ENCODE measurements around the gene ANKH. TPM values are rescaled to one million over a fixed set of nuclear protein-coding genes. Genes with fewer than 3 reads are reported as not detected.

The ANKH gene
- total RNA-seq, 1 donor from 2014 or later: 45.0 TPM

- peaks cover 57% of the 10 kb centered on the region for H3K4me1 Mint-ChIP-seq (ENCODE audit: low read depth)
- no peaks in the 10 kb centered on the region for H3K9me3 Mint-ChIP-seq
- H3K4me3 Mint-ChIP-seq (ENCODE audit: low read depth): no peak overlapping the region
- intact Hi-C loops (cut with micrococcal nuclease): no loop called here
- peak overlapping the region; percentile 70 for H3K27ac Mint-ChIP-seq
- no peaks in the 10 kb centered on the region for H3K27me3 Mint-ChIP-seq (ENCODE audit: low read depth)
- no peak for DNase-seq (ENCODE audit: low spot score)
- peaks cover 86% of the 10 kb centered on the region for H3K36me3 Mint-ChIP-seq (ENCODE audit: low read depth)
Measured at GRCh38 chr5:14698495-14698894, 173.1 kb downstream of the ANKH start.

- no peak for DNase-seq (ENCODE audit: low spot score)
- intact Hi-C loops (cut with micrococcal nuclease): no loop called here
- no peaks in the 10 kb centered on the region for H3K9me3 Mint-ChIP-seq
- no peak overlapping the region for H3K27ac Mint-ChIP-seq
- no peaks in the 10 kb centered on the region for H3K27me3 Mint-ChIP-seq (ENCODE audit: low read depth)
- peaks cover 41% of the 10 kb centered on the region for H3K4me1 Mint-ChIP-seq (ENCODE audit: low read depth)
- H3K36me3 Mint-ChIP-seq (ENCODE audit: low read depth): peaks cover 86% of the 10 kb centered on the region
- no peak overlapping the region for H3K4me3 Mint-ChIP-seq (ENCODE audit: low read depth)
Measured at GRCh38 chr5:14696851-14697250, 174.7 kb downstream of the ANKH start.

GRCh38 chr5:14696057-14696456, 175.5 kb downstream of the ANKH start:
- H3K9me3 Mint-ChIP-seq: no peaks in the 10 kb centered on the region
- intact Hi-C loops (cut with micrococcal nuclease): no loop called here
- H3K27ac Mint-ChIP-seq: peak overlapping the region; percentile 61
- no peaks in the 10 kb centered on the region for H3K27me3 Mint-ChIP-seq (ENCODE audit: low read depth)
- H3K4me1 Mint-ChIP-seq (ENCODE audit: low read depth): peaks cover 36% of the 10 kb centered on the region
- H3K4me3 Mint-ChIP-seq (ENCODE audit: low read depth): no peak overlapping the region
- DNase-seq (ENCODE audit: low spot score): no peak
- H3K36me3 Mint-ChIP-seq (ENCODE audit: low read depth): peaks cover 86% of the 10 kb centered on the region

GRCh38 chr5:14695152-14695551, 176.4 kb downstream of the ANKH start:
- H3K9me3 Mint-ChIP-seq: peaks cover 4% of the 10 kb centered on the region
- H3K27me3 Mint-ChIP-seq (ENCODE audit: low read depth): no peaks in the 10 kb centered on the region
- no peak for DNase-seq (ENCODE audit: low spot score)
- intact Hi-C loops (cut with micrococcal nuclease): no loop called here
- H3K36me3 Mint-ChIP-seq (ENCODE audit: low read depth): peaks cover 93% of the 10 kb centered on the region
- no peak overlapping the region for H3K4me3 Mint-ChIP-seq (ENCODE audit: low read depth)
- no peak overlapping the region for H3K27ac Mint-ChIP-seq
- H3K4me1 Mint-ChIP-seq (ENCODE audit: low read depth): peaks cover 32% of the 10 kb centered on the region

GRCh38 chr5:14693070-14693469, 178.5 kb downstream of the ANKH start:
- peaks cover 93% of the 10 kb centered on the region for H3K36me3 Mint-ChIP-seq (ENCODE audit: low read depth)
- H3K27me3 Mint-ChIP-seq (ENCODE audit: low read depth): no peaks in the 10 kb centered on the region
- no peak overlapping the region for H3K4me3 Mint-ChIP-seq (ENCODE audit: low read depth)
- H3K27ac Mint-ChIP-seq: no peak overlapping the region
- intact Hi-C loops (cut with micrococcal nuclease): no loop called here
- no peak for DNase-seq (ENCODE audit: low spot score)
- peaks cover 13% of the 10 kb centered on the region for H3K9me3 Mint-ChIP-seq
- peaks cover 16% of the 10 kb centered on the region for H3K4me1 Mint-ChIP-seq (ENCODE audit: low read depth)

- Mint-ChIP-seq H3K9me3 (peaks cover 13% of the 10 kb centered on the region), H3K4me1 (ENCODE audit: low read depth) (peaks cover 20% of the 10 kb centered on the region), H3K36me3 (ENCODE audit: low read depth) (peaks cover 83% of the 10 kb centered on the region), H3K27me3 (ENCODE audit: low read depth) (no peaks in the 10 kb centered on the region), H3K4me3 (ENCODE audit: low read depth) (no peak overlapping the region), H3K27ac (no peak overlapping the region)
- intact Hi-C loops (cut with micrococcal nuclease): loop anchor here (5.0 kb wide), 2 partner anchors 125 to 185 kb away; partner anchors contain the start of gene ANKH
- no peak for DNase-seq (ENCODE audit: low spot score)
Measured at GRCh38 chr5:14687023-14687665, 184.4 kb downstream of the ANKH start.

GRCh38 chr5:14686517-14686916, 185.1 kb downstream of the ANKH start:
- peaks cover 20% of the 10 kb centered on the region for H3K4me1 Mint-ChIP-seq (ENCODE audit: low read depth)
- peaks cover 84% of the 10 kb centered on the region for H3K36me3 Mint-ChIP-seq (ENCODE audit: low read depth)
- H3K4me3 Mint-ChIP-seq (ENCODE audit: low read depth): no peak overlapping the region
- H3K9me3 Mint-ChIP-seq: peaks cover 13% of the 10 kb centered on the region
- intact Hi-C loops (cut with micrococcal nuclease): loop anchor here (1.0 to 5.0 kb wide), 3 partner anchors 20 to 186 kb away; partner anchors contain the start of gene ANKH
- DNase-seq (ENCODE audit: low spot score): no peak
- no peaks in the 10 kb centered on the region for H3K27me3 Mint-ChIP-seq (ENCODE audit: low read depth)
- H3K27ac Mint-ChIP-seq: no peak overlapping the region

GRCh38 chr5:14685757-14686156, 185.8 kb downstream of the ANKH start:
- Mint-ChIP-seq H3K4me1 (ENCODE audit: low read depth) (peaks cover 16% of the 10 kb centered on the region), H3K27me3 (ENCODE audit: low read depth) (no peaks in the 10 kb centered on the region), H3K9me3 (peaks cover 13% of the 10 kb centered on the region), H3K4me3 (ENCODE audit: low read depth) (no peak overlapping the region), H3K27ac (peak overlapping the region; percentile 48), H3K36me3 (ENCODE audit: low read depth) (peaks cover 81% of the 10 kb centered on the region)
- peak; percentile 21 for DNase-seq (ENCODE audit: low spot score)
- intact Hi-C loops (cut with micrococcal nuclease): loop anchor here (1.0 to 5.0 kb wide), 4 partner anchors 21 to 318 kb away; partner anchors contain the start of gene ANKH

- H3K27ac Mint-ChIP-seq: no peak overlapping the region
- peaks cover 20% of the 10 kb centered on the region for H3K4me1 Mint-ChIP-seq (ENCODE audit: low read depth)
- no peak overlapping the region for H3K4me3 Mint-ChIP-seq (ENCODE audit: low read depth)
- intact Hi-C loops (cut with micrococcal nuclease): loop anchor here (1.0 to 5.0 kb wide), 3 partner anchors 128 to 319 kb away; partner anchors contain the start of gene ANKH
- DNase-seq (ENCODE audit: low spot score): no peak
- H3K9me3 Mint-ChIP-seq: peaks cover 6% of the 10 kb centered on the region
- peaks cover 77% of the 10 kb centered on the region for H3K36me3 Mint-ChIP-seq (ENCODE audit: low read depth)
- no peaks in the 10 kb centered on the region for H3K27me3 Mint-ChIP-seq (ENCODE audit: low read depth)
Measured at GRCh38 chr5:14684757-14685156, 186.8 kb downstream of the ANKH start.

GRCh38 chr5:14683906-14684455, 187.6 kb downstream of the ANKH start:
- no peaks in the 10 kb centered on the region for H3K27me3 Mint-ChIP-seq (ENCODE audit: low read depth)
- peaks cover 22% of the 10 kb centered on the region for H3K4me1 Mint-ChIP-seq (ENCODE audit: low read depth)
- H3K27ac Mint-ChIP-seq: peak overlapping the region; percentile 22
- no peak for DNase-seq (ENCODE audit: low spot score)
- H3K4me3 Mint-ChIP-seq (ENCODE audit: low read depth): no peak overlapping the region
- no peaks in the 10 kb centered on the region for H3K9me3 Mint-ChIP-seq
- H3K36me3 Mint-ChIP-seq (ENCODE audit: low read depth): peaks cover 72% of the 10 kb centered on the region
- intact Hi-C loops (cut with micrococcal nuclease): no loop called here

- no peak overlapping the region for H3K27ac Mint-ChIP-seq
- H3K4me1 Mint-ChIP-seq (ENCODE audit: low read depth): peaks cover 30% of the 10 kb centered on the region
- intact Hi-C loops (cut with micrococcal nuclease): no loop called here
- H3K9me3 Mint-ChIP-seq: no peaks in the 10 kb centered on the region
- no peaks in the 10 kb centered on the region for H3K27me3 Mint-ChIP-seq (ENCODE audit: low read depth)
- no peak for DNase-seq (ENCODE audit: low spot score)
- H3K4me3 Mint-ChIP-seq (ENCODE audit: low read depth): no peak overlapping the region
- peaks cover 66% of the 10 kb centered on the region for H3K36me3 Mint-ChIP-seq (ENCODE audit: low read depth)
Measured at GRCh38 chr5:14681236-14681752, 190.3 kb downstream of the ANKH start.

- no peak for DNase-seq (ENCODE audit: low spot score)
- Mint-ChIP-seq H3K4me3 (ENCODE audit: low read depth) (no peak overlapping the region), H3K27ac (no peak overlapping the region), H3K36me3 (ENCODE audit: low read depth) (peaks cover 69% of the 10 kb centered on the region), H3K9me3 (no peaks in the 10 kb centered on the region), H3K4me1 (ENCODE audit: low read depth) (peaks cover 33% of the 10 kb centered on the region), H3K27me3 (ENCODE audit: low read depth) (no peaks in the 10 kb centered on the region)
- intact Hi-C loops (cut with micrococcal nuclease): no loop called here
Measured at GRCh38 chr5:14679595-14679994, 192.0 kb downstream of the ANKH start.

- intact Hi-C loops (cut with micrococcal nuclease): no loop called here
- no peak for DNase-seq (ENCODE audit: low spot score)
Measured at GRCh38 chr5:14678773-14679334, 192.7 kb downstream of the ANKH start.

More at GRCh38 chr5:14678773-14679334, 192.7 kb downstream of the ANKH start:
- H3K4me3 Mint-ChIP-seq (ENCODE audit: low read depth): no peak overlapping the region
- H3K9me3 Mint-ChIP-seq: no peaks in the 10 kb centered on the region
- peaks cover 38% of the 10 kb centered on the region for H3K4me1 Mint-ChIP-seq (ENCODE audit: low read depth)
- H3K27ac Mint-ChIP-seq: no peak overlapping the region
- H3K27me3 Mint-ChIP-seq (ENCODE audit: low read depth): no peaks in the 10 kb centered on the region
- peaks cover 71% of the 10 kb centered on the region for H3K36me3 Mint-ChIP-seq (ENCODE audit: low read depth)
